Sigmoid colon (tissue), 4 donors: ENCODE measurements around the gene PPDPF.

ENCODE experiments used
- EP300 ChIP-seq, 4 donors: sonication (generic); formaldehyde crosslinking; IDR thresholded peaks; one replicate each; pipeline ENCODE4 v1.6.1; 2017; ENCODE audit warnings: antibody characterized with exemption in 4 of 4
- POLR2A ChIP-seq, 2 donors: fragments of 450-650 bp; IDR thresholded peaks; one replicate each; pipeline ENCODE4 v1.6.1; 2016; ENCODE audit warnings: antibody characterized with exemption in 2 of 2, mild to moderate bottlenecking in 2 of 2, moderate library complexity in 2 of 2
- POLR2AphosphoS5 ChIP-seq, 4 donors: sonication (generic); formaldehyde crosslinking; IDR thresholded peaks; one replicate each; pipeline ENCODE4 v1.6.1; 2017; ENCODE audit warnings: antibody characterized with exemption in 4 of 4
- TF ChIP-seq, protein P1 (sequence below), 4 experiments: fragments of 450-650 bp in 3 of 4; fragments of 200-600 bp in 1 of 4; IDR thresholded peaks; one replicate each; pipeline ENCODE4 v1.5.1; 2016 to 2019; ENCODE audit warnings: antibody characterized with exemption in 4 of 4, mild to moderate bottlenecking in 3 of 4, moderate library complexity in 2 of 4

DNA sequence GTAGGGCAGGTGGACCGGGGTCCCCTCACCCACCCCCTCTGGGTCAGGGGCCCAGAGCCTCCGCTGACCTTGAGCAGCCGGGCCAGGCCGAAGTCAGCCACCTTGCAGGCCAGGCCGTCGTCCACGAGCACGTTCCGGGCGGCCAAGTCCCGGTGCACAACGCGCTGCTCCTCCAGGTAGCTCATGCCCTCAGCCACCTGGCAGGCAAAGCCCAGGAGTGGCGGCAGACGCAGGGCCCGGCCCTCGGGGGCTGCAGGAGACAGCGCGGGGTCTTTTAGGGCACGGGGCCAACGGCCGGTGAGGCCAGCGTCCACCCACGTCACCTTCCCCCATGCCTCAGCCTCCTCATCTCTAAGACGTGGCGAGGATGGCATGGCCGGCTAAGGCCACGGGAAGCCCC is 20.8 kb downstream of the PPDPF start:
- no peak for TF ChIP-seq POLR2AphosphoS5 (IDR thresholded peaks at IDR 0.05)
- no peak for TF ChIP-seq POLR2A (IDR thresholded peaks at IDR 0.05)
- TF ChIP-seq, protein P1, sequence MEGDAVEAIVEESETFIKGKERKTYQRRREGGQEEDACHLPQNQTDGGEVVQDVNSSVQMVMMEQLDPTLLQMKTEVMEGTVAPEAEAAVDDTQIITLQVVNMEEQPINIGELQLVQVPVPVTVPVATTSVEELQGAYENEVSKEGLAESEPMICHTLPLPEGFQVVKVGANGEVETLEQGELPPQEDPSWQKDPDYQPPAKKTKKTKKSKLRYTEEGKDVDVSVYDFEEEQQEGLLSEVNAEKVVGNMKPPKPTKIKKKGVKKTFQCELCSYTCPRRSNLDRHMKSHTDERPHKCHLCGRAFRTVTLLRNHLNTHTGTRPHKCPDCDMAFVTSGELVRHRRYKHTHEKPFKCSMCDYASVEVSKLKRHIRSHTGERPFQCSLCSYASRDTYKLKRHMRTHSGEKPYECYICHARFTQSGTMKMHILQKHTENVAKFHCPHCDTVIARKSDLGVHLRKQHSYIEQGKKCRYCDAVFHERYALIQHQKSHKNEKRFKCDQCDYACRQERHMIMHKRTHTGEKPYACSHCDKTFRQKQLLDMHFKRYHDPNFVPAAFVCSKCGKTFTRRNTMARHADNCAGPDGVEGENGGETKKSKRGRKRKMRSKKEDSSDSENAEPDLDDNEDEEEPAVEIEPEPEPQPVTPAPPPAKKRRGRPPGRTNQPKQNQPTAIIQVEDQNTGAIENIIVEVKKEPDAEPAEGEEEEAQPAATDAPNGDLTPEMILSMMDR (IDR thresholded peaks at IDR 0.05), result no peak
- TF ChIP-seq EP300 (IDR thresholded peaks at IDR 0.05), result no peak
